Stimulated activated memory B cell treated with anti-CD40 and anti-IgM and Interleukin-4, amounts not matched to agents 10 μg/mL and 1 μg/mL and 100 μg/mL, for 72 hours (primary cell): ENCODE data around the gene KCTD18.

Experiments
- ATAC-seq: fragments of 150-1000 bp; cut with Tn5 transposase; 2 replicates; pipeline ENCODE4 v1.10.0; 2021
- H3K27ac Mint-ChIP-seq: one replicate; pipeline ENCODE4 v1.8.0; 2022; ENCODE audit warnings: mild to moderate bottlenecking, mixed read lengths
- H3K27me3 Mint-ChIP-seq: one replicate; pipeline ENCODE4 v1.8.0; 2022; ENCODE audit warnings: mixed read lengths
- H3K36me3 Mint-ChIP-seq: one replicate; pipeline ENCODE4 v1.8.0; 2022; ENCODE audit warnings: mixed read lengths
- H3K4me1 Mint-ChIP-seq: one replicate; pipeline ENCODE4 v1.8.0; 2022; ENCODE audit warnings: mixed read lengths
- H3K4me3 Mint-ChIP-seq: one replicate; pipeline ENCODE4 v1.8.0; 2022; ENCODE audit warnings: mild to moderate bottlenecking, moderate library complexity, mixed read lengths
- H3K9me3 Mint-ChIP-seq: one replicate; pipeline ENCODE4 v1.8.0; 2022; ENCODE audit warnings: mixed read lengths

Gene KCTD18

DNA sequence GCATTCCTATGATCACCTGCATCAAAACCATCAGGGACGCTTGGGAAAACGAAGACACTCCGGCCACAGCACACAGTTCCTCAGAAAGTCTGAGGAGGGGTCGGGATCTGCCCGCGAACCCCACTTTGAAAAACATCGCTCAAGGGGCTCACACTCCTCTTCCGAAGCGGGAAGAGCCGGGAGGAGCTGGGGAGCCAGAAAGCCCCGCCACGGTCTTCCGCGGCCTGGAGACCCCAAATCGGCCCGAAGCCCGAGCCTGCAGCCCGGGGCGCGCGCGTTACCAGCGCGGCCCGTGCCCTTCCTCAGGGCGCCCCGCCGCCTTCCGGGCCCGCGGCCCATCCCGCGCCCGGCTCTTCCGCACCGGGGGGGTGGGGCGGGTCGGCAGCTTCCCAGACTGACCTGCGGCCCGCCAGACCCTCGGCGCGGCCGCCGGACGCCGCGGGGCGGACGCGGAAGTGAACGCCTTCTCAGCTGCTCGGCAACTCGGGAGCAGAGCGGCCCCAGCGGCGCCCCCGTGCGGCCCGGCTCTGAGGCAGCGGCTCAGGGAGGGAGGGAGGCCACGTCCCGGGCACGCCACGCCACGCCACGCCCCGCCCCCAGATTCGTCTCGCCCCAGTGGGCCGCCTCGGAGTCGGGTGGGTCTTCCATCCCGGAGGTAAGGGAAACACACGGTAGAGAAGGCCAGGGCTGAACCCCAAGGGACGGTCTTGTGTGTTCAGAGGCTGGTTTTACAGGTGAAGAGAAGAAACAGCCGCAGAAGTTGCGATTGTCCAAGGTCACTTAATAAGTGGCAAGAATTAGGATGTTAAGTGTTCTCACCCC, at the start of gene KCTD18:
TSS of gene KCTD18 (minus strand) at position 457 of the 822 bp plus-strand sequence. CDS start 3,052 bp downstream, outside the sequence.
- Mint-ChIP-seq H3K36me3 (peaks cover 7% of the 10 kb centered on the region), H3K4me3 (peak within 1 kb of the TSS; percentile 89), H3K9me3 (no peaks in the 10 kb centered on the region), H3K27me3 (no peaks in the 10 kb centered on the region), H3K4me1 (peaks cover 10% of the 10 kb centered on the region), H3K27ac (peak within 1 kb of the TSS; percentile 85)
- ATAC-seq: peak; percentile 99

DNA sequence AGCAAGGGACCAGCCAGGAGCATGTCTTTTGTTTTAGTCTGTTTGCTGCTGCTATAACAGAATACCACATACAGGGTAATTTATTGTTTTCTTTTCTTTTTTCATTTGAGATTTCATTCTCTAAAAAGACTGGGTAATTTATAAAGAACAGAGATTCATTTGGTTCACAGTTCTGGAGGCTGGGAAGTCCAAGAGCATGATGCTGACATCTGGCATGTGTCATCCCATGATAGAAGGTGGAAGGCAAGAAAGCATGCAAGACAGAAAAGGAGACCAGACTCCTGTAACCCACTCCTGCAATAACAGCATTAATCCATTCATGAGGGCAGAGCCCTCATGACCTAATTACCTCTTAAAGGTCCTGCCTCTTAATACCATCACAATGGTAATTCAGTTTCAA, 30.9 kb upstream of the KCTD18 start:
- Mint-ChIP-seq H3K36me3 (peaks cover 28% of the 10 kb centered on the region), H3K9me3 (peaks cover 2% of the 10 kb centered on the region), H3K4me1 (no peaks in the 10 kb centered on the region), H3K27ac (no peak overlapping the region), H3K27me3 (no peaks in the 10 kb centered on the region), H3K4me3 (no peak overlapping the region)
- no peak for ATAC-seq

DNA sequence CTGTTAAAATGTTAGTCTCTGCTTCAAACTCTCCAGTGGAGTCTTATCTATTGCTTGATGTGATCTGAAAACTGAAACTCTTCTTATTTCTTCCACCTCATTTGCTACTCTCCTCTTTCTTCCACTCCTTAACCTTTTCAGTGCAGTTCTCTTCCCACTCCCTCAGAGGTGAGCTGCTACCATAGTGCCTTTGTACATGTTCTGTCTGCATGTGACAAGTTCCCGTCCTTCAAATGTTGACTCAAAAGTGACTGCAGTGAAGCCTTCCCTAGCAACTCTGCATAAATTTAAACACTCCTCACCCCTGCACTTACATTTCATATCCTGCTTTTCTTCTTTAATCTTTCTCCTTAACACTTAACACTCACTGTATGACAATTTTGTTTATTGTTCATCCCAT, 28.3 kb upstream of the KCTD18 start:
- Mint-ChIP-seq H3K27ac (no peak overlapping the region), H3K4me1 (no peaks in the 10 kb centered on the region), H3K27me3 (no peaks in the 10 kb centered on the region), H3K4me3 (no peak overlapping the region), H3K36me3 (peaks cover 22% of the 10 kb centered on the region), H3K9me3 (peaks cover 2% of the 10 kb centered on the region)
- no peak for ATAC-seq

GRCh38 chr2:200534572-200534971, 24.7 kb upstream of the KCTD18 start:
- Mint-ChIP-seq H3K27ac (no peak overlapping the region), H3K4me1 (no peaks in the 10 kb centered on the region), H3K27me3 (no peaks in the 10 kb centered on the region), H3K9me3 (no peaks in the 10 kb centered on the region), H3K4me3 (no peak overlapping the region), H3K36me3 (peaks cover 2% of the 10 kb centered on the region)
- no peak for ATAC-seq

GRCh38 chr2:200533754-200534153, 23.9 kb upstream of the KCTD18 start:
- Mint-ChIP-seq H3K27ac (no peak overlapping the region), H3K27me3 (no peaks in the 10 kb centered on the region), H3K9me3 (no peaks in the 10 kb centered on the region), H3K4me1 (no peaks in the 10 kb centered on the region), H3K36me3 (no peaks in the 10 kb centered on the region), H3K4me3 (no peak overlapping the region)
- no peak for ATAC-seq

- H3K27ac Mint-ChIP-seq: no peak overlapping the region
- no peak overlapping the region for H3K4me3 Mint-ChIP-seq
Measured at GRCh38 chr2:200528228-200528627, 18.4 kb upstream of the KCTD18 start.

DNA sequence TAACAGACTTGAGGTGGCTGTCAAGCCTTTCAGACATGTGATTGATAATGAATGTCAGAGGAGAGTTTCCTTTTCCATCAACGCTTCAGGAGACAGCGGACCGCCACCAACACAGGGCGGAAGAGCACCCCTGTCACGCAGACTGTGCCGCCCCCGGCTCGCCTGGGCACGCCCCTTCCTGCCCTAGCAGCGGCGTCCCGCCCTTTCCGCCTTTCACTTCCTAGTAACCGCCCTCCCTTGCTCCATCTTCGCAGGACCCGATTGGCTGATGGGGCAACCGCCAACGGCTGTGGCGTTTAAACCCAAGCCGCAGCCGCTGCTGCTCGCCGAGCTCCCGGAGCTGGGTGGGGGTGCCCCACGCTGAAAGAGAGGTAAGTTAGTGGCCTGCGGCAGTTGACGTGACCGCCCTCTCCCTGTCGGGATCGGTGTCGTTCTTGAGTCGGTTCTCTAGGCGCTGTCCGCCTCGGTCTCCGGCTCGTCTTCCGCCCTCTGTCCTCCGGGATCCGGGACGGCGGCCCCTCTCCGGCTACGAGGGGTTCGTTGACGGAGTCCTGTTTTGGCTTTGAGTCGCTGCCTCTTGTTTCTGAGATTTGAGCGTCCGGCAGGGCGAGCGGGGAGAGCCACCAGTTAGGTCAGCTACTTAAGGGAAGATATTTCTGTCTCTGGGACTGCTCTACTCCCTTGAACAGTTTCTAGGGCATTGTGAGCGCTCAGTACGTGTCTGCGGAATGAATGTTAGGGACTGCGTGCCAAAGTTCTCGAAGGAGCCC, 16.2 kb upstream of the KCTD18 start, which contains the start of gene SGO2:
TSS of gene SGO2 (plus strand) at position 326 of the 770 bp plus-strand sequence. CDS start 6,769 bp downstream, outside the sequence.
- Mint-ChIP-seq H3K36me3 (no peaks in the 10 kb centered on the region), H3K27me3 (no peaks in the 10 kb centered on the region), H3K27ac (peak within 1 kb of the TSS; percentile 86), H3K9me3 (no peaks in the 10 kb centered on the region), H3K4me3 (peak within 1 kb of the TSS; percentile 93), H3K4me1 (peaks cover 9% of the 10 kb centered on the region)
- ATAC-seq: peak; percentile 100

More at GRCh38 chr2:200528228-200528627, 18.4 kb upstream of the KCTD18 start:
- Mint-ChIP-seq H3K36me3 (no peaks in the 10 kb centered on the region), H3K27me3 (no peaks in the 10 kb centered on the region), H3K9me3 (no peaks in the 10 kb centered on the region), H3K4me1 (peaks cover 9% of the 10 kb centered on the region)
- no peak for ATAC-seq

DNA sequence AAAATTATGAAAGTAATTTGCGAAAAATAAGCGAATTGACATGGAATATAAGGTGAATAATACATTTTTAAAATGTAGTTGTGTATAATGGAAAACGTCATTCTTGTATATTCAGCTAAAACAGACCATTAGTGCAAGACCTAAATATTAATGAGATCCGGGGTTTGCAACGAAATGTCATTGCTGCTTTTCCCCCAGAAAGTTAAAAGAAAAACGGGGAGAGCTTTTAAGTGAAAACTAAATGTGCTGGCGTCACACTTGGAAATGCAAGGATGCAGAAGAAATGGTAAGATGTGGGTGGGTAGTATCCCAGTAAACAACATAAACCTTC, 15.6 kb upstream of the KCTD18 start:
- H3K27ac Mint-ChIP-seq: peak overlapping the region; percentile 86
- no peak for ATAC-seq
- H3K4me1 Mint-ChIP-seq: peaks cover 9% of the 10 kb centered on the region
- H3K36me3 Mint-ChIP-seq: no peaks in the 10 kb centered on the region
- H3K9me3 Mint-ChIP-seq: no peaks in the 10 kb centered on the region
- peak overlapping the region; percentile 93 for H3K4me3 Mint-ChIP-seq
- no peaks in the 10 kb centered on the region for H3K27me3 Mint-ChIP-seq

DNA sequence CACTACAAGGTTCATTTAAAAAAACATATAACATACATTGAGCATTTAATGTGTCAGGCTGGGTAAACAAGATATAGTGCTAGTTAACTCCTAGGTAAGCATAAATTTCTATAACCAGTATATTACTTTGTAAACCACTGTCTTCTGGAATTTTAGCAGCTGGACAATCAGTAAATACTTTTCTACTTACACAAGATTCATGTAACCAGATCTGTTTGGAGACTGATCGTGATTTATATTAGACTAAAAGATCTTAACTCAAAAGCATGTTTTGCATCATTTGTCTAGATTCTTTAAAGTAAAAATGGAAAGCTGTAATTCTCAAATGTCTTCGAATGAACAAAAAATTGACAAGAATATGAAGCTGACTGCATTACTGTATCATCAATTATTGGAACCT, 15.2 kb upstream of the KCTD18 start:
- Mint-ChIP-seq H3K9me3 (no peaks in the 10 kb centered on the region), H3K4me1 (peaks cover 9% of the 10 kb centered on the region), H3K27me3 (no peaks in the 10 kb centered on the region), H3K27ac (no peak overlapping the region), H3K4me3 (no peak overlapping the region), H3K36me3 (no peaks in the 10 kb centered on the region)
- no peak for ATAC-seq

DNA sequence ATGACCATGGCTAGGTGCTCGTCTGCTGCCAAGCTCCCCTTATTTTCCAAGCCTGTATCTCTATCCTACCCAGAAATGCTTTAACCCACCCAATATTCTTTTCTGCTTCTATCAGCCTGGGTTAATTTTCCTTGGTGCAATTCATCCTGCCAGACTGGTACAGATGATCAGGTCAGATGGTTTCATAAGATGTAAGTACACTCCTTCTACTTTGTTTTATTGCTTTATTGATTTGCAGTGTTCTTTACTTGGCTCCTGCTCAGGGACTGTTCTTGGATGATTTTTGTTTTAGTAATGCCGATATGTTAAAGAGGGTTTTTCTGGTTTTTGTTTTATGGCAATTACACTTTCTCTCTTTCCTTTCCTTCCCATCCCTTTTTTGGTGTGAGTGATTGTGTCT, 13.7 kb upstream of the KCTD18 start:
- peaks cover 9% of the 10 kb centered on the region for H3K4me1 Mint-ChIP-seq
- H3K27ac Mint-ChIP-seq: no peak overlapping the region
- H3K36me3 Mint-ChIP-seq: no peaks in the 10 kb centered on the region
- H3K27me3 Mint-ChIP-seq: no peaks in the 10 kb centered on the region
- H3K9me3 Mint-ChIP-seq: no peaks in the 10 kb centered on the region
- H3K4me3 Mint-ChIP-seq: no peak overlapping the region
- ATAC-seq: no peak

GRCh38 chr2:200523158-200523557, 13.3 kb upstream of the KCTD18 start:
- Mint-ChIP-seq H3K4me3 (no peak overlapping the region), H3K27me3 (no peaks in the 10 kb centered on the region), H3K9me3 (no peaks in the 10 kb centered on the region), H3K27ac (no peak overlapping the region), H3K36me3 (no peaks in the 10 kb centered on the region), H3K4me1 (peaks cover 9% of the 10 kb centered on the region)
- ATAC-seq: no peak

DNA sequence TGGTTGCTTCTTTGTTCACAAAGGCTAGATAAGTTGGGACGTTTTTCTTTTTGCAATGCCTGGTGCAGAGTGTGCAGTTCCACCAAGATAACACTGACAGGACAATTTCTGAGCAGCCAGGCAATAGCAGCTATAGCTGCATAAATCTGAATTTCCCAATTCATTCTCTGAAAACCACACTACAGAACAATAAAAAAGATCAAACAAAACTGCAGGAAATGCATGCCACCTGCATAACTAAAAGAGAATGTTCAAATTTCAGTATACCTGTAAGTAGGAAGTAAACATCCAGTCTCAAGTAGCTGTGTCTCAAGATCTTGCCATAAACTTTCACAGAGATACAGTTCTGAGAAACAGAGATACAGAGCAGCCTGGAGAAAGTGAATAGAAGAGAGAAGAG, 5.3 kb upstream of the KCTD18 start:
- peaks cover 5% of the 10 kb centered on the region for H3K36me3 Mint-ChIP-seq
- H3K27ac Mint-ChIP-seq: no peak overlapping the region
- ATAC-seq: no peak
- no peak overlapping the region for H3K4me3 Mint-ChIP-seq
- peaks cover 7% of the 10 kb centered on the region for H3K27me3 Mint-ChIP-seq
- no peaks in the 10 kb centered on the region for H3K9me3 Mint-ChIP-seq
- H3K4me1 Mint-ChIP-seq: no peaks in the 10 kb centered on the region

DNA sequence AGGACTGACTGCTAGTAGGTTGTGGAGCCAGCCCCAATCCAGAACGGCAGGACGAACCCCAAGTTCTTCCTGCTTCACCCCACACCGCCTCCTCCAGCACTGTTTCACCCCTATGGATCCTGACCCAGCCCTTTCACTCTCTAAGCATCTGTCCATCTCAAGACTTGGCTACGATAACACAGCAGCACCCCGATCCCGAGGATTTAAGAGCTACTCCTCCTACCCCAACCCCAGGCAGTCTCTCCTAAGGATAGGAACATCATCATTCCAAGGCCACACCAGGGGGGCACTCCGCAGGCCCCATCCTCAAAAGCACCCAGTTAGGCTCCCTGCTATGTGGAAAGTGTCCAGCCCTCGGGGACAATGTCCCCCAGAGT, 645 bp downstream of the KCTD18 start:
- Mint-ChIP-seq H3K27ac (peak overlapping the region; percentile 85), H3K4me1 (peaks cover 10% of the 10 kb centered on the region), H3K9me3 (no peaks in the 10 kb centered on the region), H3K27me3 (no peaks in the 10 kb centered on the region), H3K36me3 (peaks cover 7% of the 10 kb centered on the region), H3K4me3 (peak overlapping the region; percentile 85)
- no peak for ATAC-seq

- no peak overlapping the region for H3K4me3 Mint-ChIP-seq
- H3K27ac Mint-ChIP-seq: no peak overlapping the region
- no peak for ATAC-seq
- H3K36me3 Mint-ChIP-seq: peaks cover 22% of the 10 kb centered on the region
- peaks cover 3% of the 10 kb centered on the region for H3K9me3 Mint-ChIP-seq
- H3K4me1 Mint-ChIP-seq: peaks cover 10% of the 10 kb centered on the region
- no peaks in the 10 kb centered on the region for H3K27me3 Mint-ChIP-seq
Measured at GRCh38 chr2:200507179-200507578, 2.7 kb downstream of the KCTD18 start.

- no peak for ATAC-seq
- Mint-ChIP-seq H3K4me3 (no peak overlapping the region), H3K36me3 (peaks cover 25% of the 10 kb centered on the region), H3K27me3 (no peaks in the 10 kb centered on the region), H3K4me1 (peaks cover 10% of the 10 kb centered on the region), H3K9me3 (peaks cover 4% of the 10 kb centered on the region), H3K27ac (no peak overlapping the region)
Measured at GRCh38 chr2:200506679-200507078, 3.2 kb downstream of the KCTD18 start.

- Mint-ChIP-seq H3K27ac (no peak overlapping the region), H3K36me3 (peaks cover 45% of the 10 kb centered on the region), H3K27me3 (no peaks in the 10 kb centered on the region), H3K4me1 (no peaks in the 10 kb centered on the region), H3K4me3 (no peak overlapping the region), H3K9me3 (peaks cover 4% of the 10 kb centered on the region)
- no peak for ATAC-seq
Measured at GRCh38 chr2:200502196-200502595, 7.7 kb downstream of the KCTD18 start.
